ENCODE results near the gene COPS8.

COPS8 gene

DNA sequence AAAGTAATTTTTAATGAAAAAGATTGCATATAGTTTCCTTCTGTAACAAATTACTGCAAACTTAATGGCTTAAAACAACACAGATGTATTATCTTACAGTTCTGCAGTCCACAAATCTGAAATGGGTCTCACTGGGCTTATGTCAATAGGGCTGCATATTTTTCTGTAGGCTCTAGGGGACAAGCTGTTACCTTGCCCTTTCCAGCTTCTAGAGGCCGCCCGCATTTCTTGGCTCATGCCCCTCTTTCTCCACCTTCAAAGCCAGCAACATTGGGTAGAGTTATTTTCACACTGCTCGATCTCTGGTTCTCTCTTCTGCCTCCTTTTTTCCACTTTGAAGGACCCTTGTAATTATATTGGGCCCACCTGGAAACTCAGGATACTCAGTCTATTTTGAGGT, 16.7 kb downstream of the COPS8 start:
- no peak for DNase-seq

DNA sequence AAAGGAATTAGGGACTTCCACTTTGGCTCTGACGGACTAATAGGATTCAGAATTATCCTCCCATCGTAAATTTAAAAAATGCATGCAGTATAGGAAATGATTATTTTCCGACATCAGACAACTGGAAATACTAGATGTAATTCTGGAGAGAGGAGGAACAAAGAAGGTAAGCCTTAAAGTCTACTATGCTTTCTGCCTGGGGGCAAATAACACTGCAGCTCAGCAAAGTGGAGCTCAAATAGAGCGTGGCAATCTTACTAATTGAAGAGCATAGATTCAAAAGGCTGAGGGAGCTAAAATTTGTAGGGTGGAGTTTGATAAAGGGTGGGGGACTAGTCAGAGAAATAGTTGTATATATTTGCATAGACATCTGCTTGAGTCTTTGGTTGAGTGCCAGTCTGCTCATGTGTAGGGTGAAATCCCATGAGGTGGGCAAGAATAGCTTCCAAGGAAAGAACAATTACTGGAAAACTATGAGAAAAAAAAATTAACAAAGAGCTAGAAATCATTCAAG, 23.8 kb downstream of the COPS8 start:
- DNase-seq = no peak

DNA sequence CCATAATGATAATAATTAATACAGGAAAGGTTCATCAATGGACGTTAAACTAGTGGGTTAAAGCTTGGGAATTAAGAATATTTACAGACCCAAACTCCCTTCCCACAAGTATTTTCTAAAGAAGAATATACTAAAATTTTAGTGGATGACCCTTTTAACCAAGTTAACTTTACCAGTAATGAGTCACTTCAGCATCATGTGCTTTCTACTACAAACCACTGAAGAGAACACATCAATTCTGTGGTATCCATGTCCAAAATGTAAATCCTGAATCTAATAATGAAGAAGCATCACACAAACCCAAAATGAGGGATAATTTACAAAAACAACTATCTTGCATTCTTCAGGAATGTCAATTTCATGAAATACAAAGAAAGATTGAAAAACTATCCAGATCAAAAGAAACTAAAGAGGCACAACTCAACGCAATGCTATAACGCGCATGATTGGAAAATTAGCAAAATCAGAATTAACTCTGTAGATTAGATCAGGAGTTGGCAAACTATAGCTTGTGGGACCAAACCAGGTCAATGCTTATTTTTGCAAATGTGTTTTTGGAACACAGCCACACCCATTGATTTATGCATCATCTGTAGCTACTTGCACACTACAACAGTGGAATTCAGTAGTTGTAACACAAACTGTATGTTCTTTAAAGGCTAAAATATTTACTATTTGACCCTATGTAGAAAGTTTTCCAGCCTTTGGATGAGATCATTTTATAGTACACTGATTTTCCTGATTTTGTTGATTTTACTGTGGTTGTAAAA, 27.5 kb downstream of the COPS8 start:
- DNase-seq = no peak

DNA sequence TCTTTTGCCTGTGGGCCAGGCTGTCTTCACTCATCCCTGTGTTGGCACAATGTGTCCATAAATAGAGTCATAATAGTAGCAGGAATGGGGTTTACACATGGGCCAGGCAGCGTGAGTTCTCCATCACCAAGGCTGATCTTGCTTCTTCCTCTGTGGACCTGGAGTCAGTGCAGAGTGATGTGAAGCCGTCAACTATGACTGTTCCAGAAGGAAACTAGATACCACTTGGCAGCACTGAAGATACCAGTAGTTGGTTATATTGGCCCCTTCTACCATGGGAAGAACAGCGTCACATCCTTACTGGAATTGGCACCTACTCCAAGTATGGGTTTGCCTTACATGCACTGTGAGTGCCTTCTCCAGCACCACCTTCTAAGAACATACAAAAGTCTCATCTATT, 30.2 kb downstream of the COPS8 start:
- DNase-seq = no peak

DNA sequence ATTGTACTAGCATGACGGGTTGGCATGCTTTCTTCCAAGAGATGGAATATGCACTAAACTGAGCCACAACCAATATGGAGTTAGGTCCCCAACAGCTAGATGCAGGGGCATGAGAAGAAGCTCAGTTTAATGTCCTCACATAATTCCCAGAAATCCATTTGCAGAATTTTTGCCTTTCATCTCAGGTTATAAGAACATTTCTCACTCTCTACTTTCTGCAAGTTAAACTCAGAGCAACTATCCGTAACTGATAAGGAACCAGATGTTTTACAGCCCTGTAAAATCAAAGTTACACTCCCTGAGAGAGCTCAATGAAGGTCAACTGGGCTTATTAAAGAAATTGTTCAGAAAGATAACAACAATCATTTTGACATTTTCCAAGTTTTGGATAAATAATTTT, 30.7 kb downstream of the COPS8 start:
- DNase-seq = no peak

DNA sequence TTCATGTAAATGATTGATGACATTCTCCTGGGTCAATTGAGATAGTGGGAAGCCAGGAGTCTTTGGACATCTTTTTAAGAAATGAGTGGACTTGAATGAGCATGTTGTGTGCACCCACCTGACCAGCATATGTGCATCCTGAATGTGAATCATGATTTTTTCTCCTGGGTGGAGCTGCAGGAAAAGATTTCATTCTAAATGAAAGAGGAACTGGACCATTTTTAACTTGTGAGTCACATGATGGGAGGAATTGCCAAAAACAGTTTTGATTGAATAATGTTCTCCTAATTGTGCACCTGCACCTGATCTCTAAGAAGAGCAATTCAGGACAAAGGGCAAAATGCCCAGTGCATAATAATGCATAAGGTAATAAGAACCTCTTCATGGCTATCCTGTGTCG, 32.3 kb downstream of the COPS8 start:
- no peak for DNase-seq

DNA sequence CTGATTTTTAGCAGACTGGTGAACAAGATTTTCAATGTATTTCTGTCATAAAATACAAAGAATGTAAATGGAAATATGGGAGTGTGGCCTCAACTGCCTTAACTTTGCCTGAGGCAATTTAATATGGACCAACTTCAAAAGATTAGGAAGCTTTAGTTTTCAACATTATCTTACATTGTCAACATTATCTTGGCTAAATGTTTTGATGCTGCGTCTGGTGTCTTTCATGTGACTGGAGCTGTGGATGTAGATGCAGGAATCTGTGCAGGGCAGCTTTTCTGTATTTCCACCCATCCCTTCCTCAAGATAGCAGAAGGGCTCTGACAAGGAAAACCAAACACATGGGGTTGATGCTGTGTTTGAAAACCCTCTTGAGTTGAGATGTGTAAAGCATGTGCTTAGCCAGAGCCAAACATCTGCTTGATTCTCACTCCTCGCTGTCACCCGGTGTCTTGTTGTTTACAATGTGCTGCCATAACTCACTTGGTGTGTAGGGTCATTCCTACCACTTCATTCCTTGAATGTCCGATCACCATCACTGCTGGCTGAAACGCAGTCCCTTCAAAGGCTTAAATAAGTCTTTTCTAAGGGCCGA, 33.0 kb downstream of the COPS8 start:
- peak; percentile 32 for DNase-seq

DNA sequence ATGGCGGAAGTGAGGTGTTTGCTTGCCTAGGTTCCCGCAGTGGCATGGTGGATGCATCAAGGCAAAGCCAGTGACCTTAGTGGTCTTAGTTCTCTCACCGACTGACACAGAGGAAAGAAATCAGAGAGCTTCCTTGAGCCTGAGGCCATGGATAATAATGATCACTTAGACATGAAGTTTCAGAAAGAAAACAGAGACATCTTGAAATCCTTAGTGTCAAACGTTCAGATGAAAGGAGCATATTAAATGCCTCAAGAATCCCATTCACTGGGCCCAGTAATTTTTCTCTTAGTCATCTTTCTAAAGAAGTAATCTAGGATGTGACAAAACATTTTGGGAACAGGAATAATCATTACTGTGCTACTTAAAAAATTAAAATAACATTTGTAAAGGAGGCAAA, 35.2 kb downstream of the COPS8 start:
- DNase-seq = no peak

DNA sequence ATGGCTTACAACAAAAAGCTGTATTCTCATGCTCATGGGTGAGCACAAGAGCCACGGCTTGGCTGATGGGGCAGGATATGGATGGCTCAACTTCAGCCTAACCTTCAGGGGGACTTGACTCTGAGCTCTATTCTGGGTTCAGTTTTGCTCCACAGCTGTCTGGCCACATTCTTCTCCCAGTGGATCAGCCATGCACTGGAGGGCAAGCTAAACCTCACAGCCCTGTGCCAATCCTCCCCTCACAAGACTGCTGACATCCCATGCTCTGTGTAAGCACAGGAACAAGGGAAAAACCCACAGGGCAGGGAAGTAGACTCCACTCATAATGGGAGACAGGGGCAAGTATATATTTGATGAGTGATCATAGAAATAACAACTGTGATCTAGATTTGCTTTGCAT, 35.6 kb downstream of the COPS8 start:
- no peak for DNase-seq

DNA sequence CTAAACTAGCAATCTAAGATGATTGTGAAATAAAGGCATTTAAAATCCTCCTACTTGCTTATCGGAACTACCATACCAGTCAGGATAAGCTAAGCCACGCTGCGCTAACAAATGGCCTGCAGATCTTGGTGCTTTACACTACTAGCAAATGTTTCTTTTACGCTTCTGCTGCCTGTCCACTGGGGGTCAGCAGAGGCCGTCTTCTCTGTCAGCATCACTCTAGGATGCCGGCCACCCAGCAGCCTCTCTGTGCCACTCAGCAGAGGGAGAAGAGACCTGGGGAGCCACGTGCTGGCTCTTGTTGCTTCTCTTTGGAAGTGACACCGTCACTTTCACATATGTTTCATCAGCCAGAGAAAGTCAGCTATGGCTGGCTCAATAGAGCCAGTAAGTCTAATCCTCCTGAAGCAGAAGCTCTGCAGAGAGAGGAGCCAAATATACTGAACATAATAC, 36.6 kb downstream of the COPS8 start:
- peak; percentile 58 for DNase-seq

DNA sequence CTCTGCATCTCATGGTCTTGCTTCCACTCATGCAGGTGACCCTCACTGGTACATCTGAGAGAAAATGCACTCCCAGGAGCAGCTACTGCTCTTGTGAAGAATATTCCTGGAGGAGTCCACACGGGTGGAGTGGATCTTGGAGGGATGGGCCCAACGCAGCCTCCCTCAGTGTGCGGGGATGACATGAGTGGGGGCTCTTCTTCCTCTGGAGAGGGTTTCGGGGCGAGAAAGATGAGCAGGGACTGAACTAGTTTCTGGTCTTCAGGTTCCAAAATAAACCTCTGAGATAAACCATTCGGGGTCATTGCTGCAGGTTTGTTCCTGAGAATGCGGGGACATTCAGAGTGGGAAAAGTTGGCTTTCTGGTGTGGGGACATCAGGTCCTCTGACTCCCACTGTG, 39.1 kb downstream of the COPS8 start:
- DNase-seq = no peak

DNA sequence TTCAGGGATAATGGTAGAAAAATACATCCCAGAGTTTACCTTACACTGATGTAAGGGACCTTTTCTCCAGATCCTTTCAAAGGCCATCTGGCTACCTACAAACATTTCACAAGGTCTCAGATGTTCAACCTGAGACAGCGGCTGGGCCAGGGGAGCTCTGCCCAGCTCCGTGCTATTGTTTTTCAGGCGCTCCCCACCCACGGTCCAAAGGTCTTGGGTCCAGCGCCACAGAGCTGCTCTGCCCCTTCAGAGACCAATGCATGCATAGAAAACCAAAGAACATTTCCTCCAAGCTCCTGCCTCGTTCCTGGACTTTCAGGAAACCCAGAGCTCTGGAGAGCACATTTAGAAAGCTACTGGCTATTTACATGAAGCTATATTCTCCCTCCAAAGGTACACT, 40.3 kb downstream of the COPS8 start:
- DNase-seq = no peak

DNA sequence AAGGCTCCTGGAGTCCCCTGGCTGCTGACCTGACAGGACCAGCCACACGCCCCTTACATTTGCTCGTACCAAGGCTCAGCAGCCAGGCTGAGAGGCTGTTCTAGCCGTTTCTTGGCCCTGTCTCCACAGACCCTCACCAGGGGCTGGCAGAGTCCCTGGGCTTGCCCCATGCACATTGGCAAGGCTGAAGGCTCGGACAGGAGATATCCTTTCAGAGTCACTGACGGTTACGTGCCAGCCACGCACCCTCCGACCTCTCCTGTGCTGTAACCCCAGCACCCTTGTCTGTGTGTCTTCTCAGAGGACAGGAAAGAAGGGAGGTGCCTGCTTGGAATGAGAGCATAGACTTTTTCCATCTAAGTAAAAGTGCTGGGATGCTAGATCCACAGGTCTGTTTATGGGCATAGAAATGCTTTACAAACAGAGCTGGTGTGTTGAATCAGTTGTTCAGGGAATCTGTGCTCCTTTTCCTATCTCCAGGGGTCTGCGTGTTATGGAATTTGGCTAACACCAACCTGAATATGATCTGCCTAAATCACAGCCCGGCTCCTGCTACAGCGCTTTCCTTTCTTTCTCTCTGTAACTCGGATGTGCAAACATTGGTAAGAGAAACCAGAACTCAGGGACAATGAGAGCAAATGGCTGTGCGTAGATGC, 41.0 kb downstream of the COPS8 start:
- no peak for DNase-seq

DNA sequence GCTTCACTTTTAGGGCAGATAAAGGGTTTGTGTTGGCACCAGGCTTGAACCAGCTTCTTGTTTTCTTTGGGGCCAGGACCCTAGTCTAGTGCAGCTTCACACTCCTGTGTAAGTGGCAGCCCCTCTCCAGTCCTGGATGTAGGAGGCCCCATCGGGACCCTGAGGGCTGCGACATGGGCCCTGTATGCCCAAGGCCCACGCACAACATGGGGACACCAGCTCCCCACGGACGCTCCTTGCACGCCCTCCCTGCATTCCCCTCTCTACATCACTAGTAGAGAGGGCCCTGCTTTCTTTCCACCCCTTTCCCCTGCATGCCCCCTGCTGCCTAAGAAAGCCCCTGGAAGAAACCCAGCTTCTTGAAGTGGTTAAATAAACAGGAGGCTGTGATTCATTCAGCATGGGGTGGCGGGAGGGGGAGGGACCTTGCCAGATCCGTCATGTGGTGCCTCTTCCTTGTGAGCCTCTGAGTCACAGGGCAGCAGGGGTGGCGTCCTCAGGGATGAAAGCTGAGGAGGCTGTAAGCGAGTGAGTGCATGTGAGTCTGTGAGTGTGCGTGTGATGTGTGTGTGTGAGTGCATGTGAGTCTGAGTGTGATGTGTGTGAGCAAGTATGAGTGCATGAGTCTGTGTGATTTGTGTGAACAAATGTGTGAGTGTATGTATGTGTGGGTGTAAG, 42.5 kb downstream of the COPS8 start:
- no peak for DNase-seq

DNA sequence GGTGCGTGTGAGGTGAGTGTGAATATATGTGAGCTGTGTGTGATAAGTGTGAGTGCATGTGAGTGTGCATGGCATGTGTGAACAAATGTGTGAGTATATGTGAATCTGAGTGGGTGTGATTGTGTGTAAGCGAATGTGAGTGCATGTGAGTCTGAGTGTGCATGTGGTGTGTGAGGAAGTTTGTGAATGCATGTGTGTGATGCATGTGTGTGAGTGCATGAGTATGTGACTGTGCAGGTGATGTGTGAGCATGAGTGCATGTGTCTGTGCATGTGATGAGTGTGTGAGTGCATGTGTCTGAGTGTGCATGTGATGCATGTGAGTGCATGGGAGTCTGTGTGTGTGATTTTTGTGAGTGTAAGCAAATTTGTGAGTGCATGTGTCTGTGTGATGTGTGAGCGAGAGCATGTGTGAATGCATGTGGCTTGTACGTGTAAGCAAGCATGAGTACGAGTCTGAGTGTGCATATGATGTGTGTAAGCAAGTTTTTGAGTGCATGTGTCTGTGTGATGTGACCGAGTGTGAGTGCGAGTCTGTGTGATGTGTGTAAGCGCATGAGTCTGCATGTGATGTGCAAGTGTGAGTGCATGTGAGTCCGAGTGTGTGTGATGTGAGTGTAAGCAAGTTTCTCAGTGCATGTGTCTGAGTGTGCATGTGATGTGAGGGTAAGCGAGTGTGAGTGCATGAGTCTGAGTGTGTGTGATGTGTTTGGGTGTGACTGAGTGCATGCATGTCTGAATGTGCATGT, 43.3 kb downstream of the COPS8 start:
- no peak for DNase-seq

DNA sequence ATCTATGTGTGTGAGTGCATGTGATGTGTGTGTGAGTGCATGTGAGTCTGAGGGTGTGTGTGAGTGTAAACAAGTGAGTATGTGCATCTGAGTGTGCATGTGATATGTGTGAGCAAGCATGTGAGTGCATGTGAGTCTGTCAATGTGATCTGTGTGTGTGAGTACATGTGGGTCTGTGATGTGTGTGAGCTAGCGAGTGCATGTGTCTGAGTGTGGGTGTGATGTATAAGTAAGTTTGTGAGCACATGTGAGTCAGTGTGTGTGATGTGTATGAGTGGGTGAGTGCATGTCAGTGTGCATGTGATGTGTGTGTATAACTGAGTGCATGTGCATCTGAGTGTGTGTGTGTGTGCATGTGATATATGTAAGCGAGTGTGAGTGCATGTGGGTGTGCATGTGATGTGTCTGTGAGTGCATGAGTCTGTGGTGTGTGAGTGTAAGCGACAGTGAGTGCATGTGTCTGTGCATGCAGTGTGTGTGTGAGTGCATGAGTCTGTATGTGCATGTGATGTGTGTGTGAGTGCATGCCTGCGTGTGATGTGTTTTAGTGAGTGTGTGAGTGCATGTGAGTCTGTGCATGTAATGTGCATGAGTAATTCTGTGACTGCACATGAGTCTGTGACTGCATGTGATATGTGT, 44.1 kb downstream of the COPS8 start:
- no peak for DNase-seq

DNA sequence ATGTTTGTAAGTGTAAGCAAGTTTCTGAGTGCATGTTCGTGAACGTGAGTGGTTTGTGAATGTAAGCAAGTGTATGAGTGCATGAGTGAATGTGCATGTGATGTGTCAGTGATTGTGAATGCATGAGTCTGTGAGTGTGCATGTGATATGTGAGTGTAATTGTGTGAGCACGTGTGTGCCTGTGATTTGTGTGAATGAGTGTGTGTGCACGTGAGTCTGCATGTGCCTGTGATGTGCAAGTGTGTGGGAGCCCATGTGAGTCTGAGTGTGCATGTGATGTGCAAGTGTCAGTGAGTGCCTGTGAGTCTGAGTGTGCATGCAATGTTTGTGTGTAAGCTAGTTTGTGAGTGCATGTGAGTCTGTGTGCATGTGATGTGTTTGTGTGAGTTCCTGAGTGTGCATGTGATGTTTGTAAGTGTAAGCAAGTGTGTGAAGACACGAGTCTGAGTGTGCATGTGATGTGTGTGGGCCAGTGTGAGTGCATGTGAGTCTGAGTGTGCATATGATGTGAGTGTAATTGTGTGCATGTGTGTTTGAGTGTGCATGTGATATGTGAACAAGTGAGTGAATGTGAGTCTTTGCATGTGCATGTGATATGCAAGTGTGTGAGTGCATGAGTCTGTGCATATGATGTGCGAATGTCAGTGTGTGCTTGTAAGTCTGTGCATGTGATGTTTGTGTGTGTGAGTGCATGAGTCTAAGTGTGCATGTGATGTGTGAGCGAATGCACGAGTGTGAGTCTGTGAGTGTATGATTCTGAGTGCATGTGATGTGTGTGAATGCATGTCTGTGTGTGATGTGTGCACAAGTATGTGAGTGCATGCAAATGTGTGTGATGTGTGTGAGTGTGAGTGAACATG, 45.1 kb downstream of the COPS8 start:
- no peak for DNase-seq

DNA sequence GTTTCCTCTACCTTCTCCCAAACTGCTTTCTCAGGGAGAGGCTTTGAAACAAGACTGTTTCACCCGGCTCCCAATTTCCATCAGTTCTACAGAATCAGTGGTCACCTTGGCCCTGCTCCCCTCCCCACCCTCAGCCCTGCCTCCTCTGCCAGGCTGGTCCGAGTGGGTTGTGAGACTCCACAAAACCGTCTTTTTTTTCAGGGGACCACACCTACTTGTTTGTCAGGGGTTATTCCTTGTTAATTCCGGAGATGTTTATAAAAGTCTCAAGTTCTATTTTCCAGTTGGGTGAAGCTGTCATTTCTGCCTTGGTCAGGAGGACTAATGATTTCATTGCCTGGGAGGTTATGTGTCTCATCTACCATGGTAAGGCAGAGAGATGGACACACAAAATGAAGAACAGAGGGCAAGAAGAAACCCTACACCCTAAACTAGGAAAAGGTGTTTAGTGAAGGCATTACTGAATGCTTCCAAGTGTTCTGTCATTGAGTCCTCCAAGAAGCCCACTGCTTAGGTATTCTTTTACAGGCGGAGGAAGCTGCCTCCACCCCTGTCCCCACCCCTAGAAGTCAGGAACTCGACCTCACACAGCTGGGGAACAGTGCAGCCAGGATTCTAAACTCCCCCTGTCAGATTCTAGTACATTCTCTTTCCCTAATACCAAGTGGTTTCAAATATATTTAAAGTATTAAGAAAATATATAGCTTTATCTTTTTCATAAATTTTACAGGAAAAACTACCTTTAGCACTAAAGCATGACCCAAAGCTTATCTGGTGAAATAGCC, 46.3 kb downstream of the COPS8 start:
- no peak for DNase-seq

DNA sequence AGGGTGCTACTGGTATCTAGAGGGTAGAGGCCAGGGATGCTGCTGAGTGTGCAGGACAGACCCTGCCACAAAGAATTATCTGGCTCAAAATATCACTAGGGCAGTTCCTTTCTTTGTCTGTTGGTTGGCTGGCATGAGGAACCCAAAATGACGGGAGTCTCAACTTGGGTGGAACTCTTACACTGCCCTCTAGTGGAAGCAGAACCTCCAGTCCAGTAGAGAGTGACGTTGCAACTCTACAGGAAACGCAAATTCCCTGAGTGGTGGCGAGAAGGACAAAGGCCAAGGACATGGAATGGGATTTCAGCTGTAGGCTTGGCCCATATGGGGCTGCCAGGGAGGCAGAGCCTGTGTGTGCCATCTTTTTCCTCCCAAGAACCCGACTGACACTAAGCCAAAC, 47.1 kb downstream of the COPS8 start:
- DNase-seq = no peak

All from NCI-H510A treated with DMSO at 0.1 percent for 48 hours (cell line).